ENCODE data around the gene OR2F2.

GRCh38 chr7:143890558-143890957 lies 44.5 kb upstream of the OR2F2 start:
- TF ChIP-seq CTCF (IDR thresholded peaks at IDR 0.05) (no peak), POLR2A (IDR thresholded peaks at IDR 0.05) (no peak)

Measured in upper lobe of left lung (tissue), 4 donors.